ENCODE results near the gene PDLIM5. TPM values are rescaled to one million over a fixed set of nuclear protein-coding genes. Genes with fewer than 3 reads are reported as not detected.
"Not testable (repeated sequence)": the region's sequence is repeated elsewhere in the genome, so short reads cannot be mapped to it uniquely, and the experiment has no call there.

PDLIM5 gene
- total RNA-seq, 1 donor from 2014 or later: 24.2 TPM

- Mint-ChIP-seq H3K27me3 (ENCODE audit: low read depth) (peaks cover 12% of the 10 kb centered on the region), H3K4me3 (ENCODE audit: low read depth) (no peak overlapping the region), H3K4me1 (ENCODE audit: low read depth) (peaks cover 30% of the 10 kb centered on the region), H3K27ac (no peak overlapping the region), H3K36me3 (ENCODE audit: low read depth) (peaks cover 10% of the 10 kb centered on the region), H3K9me3 (no peaks in the 10 kb centered on the region)
- DNase-seq (ENCODE audit: low spot score): no peak
- intact Hi-C loops (cut with micrococcal nuclease): no loop called here
These were observed 3.3 kb downstream of the PDLIM5 start for GRCh38 chr4:94455081-94455480.

DNA sequence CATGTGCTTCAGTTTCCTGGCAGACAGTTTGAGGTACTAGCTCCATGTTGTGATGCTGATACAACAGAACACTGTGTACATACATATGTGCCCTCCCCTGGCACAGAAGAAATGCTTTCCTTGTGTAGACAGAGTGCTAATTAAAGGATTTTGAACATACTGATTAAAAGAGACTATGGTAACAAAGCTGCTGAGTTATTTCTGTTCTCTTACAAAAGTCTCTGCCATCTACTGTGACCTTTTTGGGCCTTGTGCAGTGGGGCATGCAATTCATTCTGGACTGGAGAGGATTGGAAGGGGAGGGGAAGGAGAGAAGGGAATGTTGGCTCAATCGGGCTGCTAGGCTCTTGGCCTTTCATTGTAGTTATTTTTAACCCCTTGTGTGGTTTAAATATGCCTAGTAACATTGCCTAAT is 6.0 kb downstream of the PDLIM5 start:
- Mint-ChIP-seq H3K9me3 (no peaks in the 10 kb centered on the region), H3K4me1 (ENCODE audit: low read depth) (peaks cover 23% of the 10 kb centered on the region), H3K4me3 (ENCODE audit: low read depth) (no peak overlapping the region), H3K36me3 (ENCODE audit: low read depth) (peaks cover 10% of the 10 kb centered on the region), H3K27me3 (ENCODE audit: low read depth) (peaks cover 9% of the 10 kb centered on the region), H3K27ac (no peak overlapping the region)
- DNase-seq (ENCODE audit: low spot score): no peak
- intact Hi-C loops (cut with micrococcal nuclease): no loop called here

- H3K36me3 Mint-ChIP-seq (ENCODE audit: low read depth): peaks cover 10% of the 10 kb centered on the region
- no peak overlapping the region for H3K27ac Mint-ChIP-seq
- H3K4me3 Mint-ChIP-seq (ENCODE audit: low read depth): no peak overlapping the region
- no peaks in the 10 kb centered on the region for H3K9me3 Mint-ChIP-seq
- intact Hi-C loops (cut with micrococcal nuclease): no loop called here
- no peak for DNase-seq (ENCODE audit: low spot score)
- peaks cover 2% of the 10 kb centered on the region for H3K27me3 Mint-ChIP-seq (ENCODE audit: low read depth)
- H3K4me1 Mint-ChIP-seq (ENCODE audit: low read depth): peaks cover 15% of the 10 kb centered on the region
These were observed 6.9 kb downstream of the PDLIM5 start for GRCh38 chr4:94458682-94459081.

- H3K27ac Mint-ChIP-seq: no peak overlapping the region
- intact Hi-C loops (cut with micrococcal nuclease): no loop called here
- DNase-seq (ENCODE audit: low spot score): no peak
- H3K27me3 Mint-ChIP-seq (ENCODE audit: low read depth): no peaks in the 10 kb centered on the region
- H3K4me1 Mint-ChIP-seq (ENCODE audit: low read depth): peaks cover 12% of the 10 kb centered on the region
- H3K4me3 Mint-ChIP-seq (ENCODE audit: low read depth): no peak overlapping the region
- H3K36me3 Mint-ChIP-seq (ENCODE audit: low read depth): peaks cover 8% of the 10 kb centered on the region
- no peaks in the 10 kb centered on the region for H3K9me3 Mint-ChIP-seq
These were observed 7.9 kb downstream of the PDLIM5 start for GRCh38 chr4:94459462-94460161.

- no peaks in the 10 kb centered on the region for H3K9me3 Mint-ChIP-seq
- intact Hi-C loops (cut with micrococcal nuclease): no loop called here
- H3K4me3 Mint-ChIP-seq (ENCODE audit: low read depth): no peak overlapping the region
- H3K27me3 Mint-ChIP-seq (ENCODE audit: low read depth): no peaks in the 10 kb centered on the region
- no peaks in the 10 kb centered on the region for H3K36me3 Mint-ChIP-seq (ENCODE audit: low read depth)
- no peak for DNase-seq (ENCODE audit: low spot score)
- no peak overlapping the region for H3K27ac Mint-ChIP-seq
- peaks cover 12% of the 10 kb centered on the region for H3K4me1 Mint-ChIP-seq (ENCODE audit: low read depth)
These were observed 9.8 kb downstream of the PDLIM5 start for GRCh38 chr4:94461506-94461905.

- Mint-ChIP-seq H3K27ac (no peak overlapping the region), H3K36me3 (ENCODE audit: low read depth) (no peaks in the 10 kb centered on the region), H3K9me3 (no peaks in the 10 kb centered on the region), H3K27me3 (ENCODE audit: low read depth) (no peaks in the 10 kb centered on the region), H3K4me3 (ENCODE audit: low read depth) (no peak overlapping the region), H3K4me1 (ENCODE audit: low read depth) (peaks cover 12% of the 10 kb centered on the region)
- intact Hi-C loops (cut with micrococcal nuclease): no loop called here
- no peak for DNase-seq (ENCODE audit: low spot score)
These were observed 10.8 kb downstream of the PDLIM5 start for GRCh38 chr4:94462572-94462971.

- intact Hi-C loops (cut with micrococcal nuclease): no loop called here
- Mint-ChIP-seq H3K9me3 (no peaks in the 10 kb centered on the region), H3K4me1 (ENCODE audit: low read depth) (peaks cover 9% of the 10 kb centered on the region)
These were observed 12.0 kb downstream of the PDLIM5 start for GRCh38 chr4:94463771-94464170.

GRCh38 chr4:94466371-94466770 is 14.6 kb downstream of the PDLIM5 start:
- intact Hi-C loops (cut with micrococcal nuclease): no loop called here
- no peak for DNase-seq (ENCODE audit: low spot score)
- no peaks in the 10 kb centered on the region for H3K27me3 Mint-ChIP-seq (ENCODE audit: low read depth)
- no peak overlapping the region for H3K4me3 Mint-ChIP-seq (ENCODE audit: low read depth)
- no peaks in the 10 kb centered on the region for H3K4me1 Mint-ChIP-seq (ENCODE audit: low read depth)
- peaks cover 3% of the 10 kb centered on the region for H3K9me3 Mint-ChIP-seq
- H3K36me3 Mint-ChIP-seq (ENCODE audit: low read depth): peaks cover 3% of the 10 kb centered on the region
- H3K27ac Mint-ChIP-seq: no peak overlapping the region

More at GRCh38 chr4:94463771-94464170, 12.0 kb downstream of the PDLIM5 start:
- no peaks in the 10 kb centered on the region for H3K27me3 Mint-ChIP-seq (ENCODE audit: low read depth)
- no peak for DNase-seq (ENCODE audit: low spot score)
- H3K4me3 Mint-ChIP-seq (ENCODE audit: low read depth): no peak overlapping the region
- no peak overlapping the region for H3K27ac Mint-ChIP-seq
- no peaks in the 10 kb centered on the region for H3K36me3 Mint-ChIP-seq (ENCODE audit: low read depth)

GRCh38 chr4:94466923-94467322 is 15.2 kb downstream of the PDLIM5 start:
- H3K27me3 Mint-ChIP-seq (ENCODE audit: low read depth): no peaks in the 10 kb centered on the region
- peaks cover 3% of the 10 kb centered on the region for H3K36me3 Mint-ChIP-seq (ENCODE audit: low read depth)
- H3K4me3 Mint-ChIP-seq (ENCODE audit: low read depth): no peak overlapping the region
- no peak overlapping the region for H3K27ac Mint-ChIP-seq
- intact Hi-C loops (cut with micrococcal nuclease): no loop called here
- H3K9me3 Mint-ChIP-seq: peaks cover 3% of the 10 kb centered on the region
- no peak for DNase-seq (ENCODE audit: low spot score)
- H3K4me1 Mint-ChIP-seq (ENCODE audit: low read depth): no peaks in the 10 kb centered on the region

DNA sequence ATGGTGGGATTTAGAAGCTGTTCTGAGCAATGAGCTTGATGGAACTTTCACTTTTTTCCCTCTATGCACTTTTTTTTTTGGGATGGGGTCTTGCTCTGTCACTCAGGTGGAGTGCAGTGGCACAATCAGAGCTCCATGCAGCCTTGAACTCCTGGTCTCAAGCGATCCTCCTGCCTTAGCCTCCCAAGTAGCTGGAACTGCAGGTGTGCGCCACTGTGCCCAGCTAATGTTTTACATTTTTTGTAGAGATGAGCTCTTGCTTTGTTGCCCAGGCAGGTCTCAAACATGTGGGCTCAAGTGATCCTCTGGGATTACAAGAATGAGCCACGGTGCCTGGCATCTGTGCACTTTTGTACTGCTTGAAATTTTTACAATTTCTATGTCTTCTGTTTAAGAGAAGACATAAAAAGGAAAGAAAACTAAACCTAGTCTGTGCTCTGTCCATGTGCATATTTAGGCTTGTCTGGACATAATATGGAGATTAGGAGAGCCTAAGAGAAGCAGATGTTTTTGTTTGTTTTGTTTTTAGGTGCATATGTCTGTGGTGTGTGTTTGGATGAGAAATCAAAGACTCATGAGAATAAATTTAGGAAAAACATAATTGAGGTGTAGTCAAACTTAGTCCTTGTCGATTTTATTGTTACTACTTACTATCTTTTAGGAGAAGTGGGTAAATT is 16.5 kb downstream of the PDLIM5 start:
- H3K27ac Mint-ChIP-seq: no peak overlapping the region
- H3K27me3 Mint-ChIP-seq (ENCODE audit: low read depth): no peaks in the 10 kb centered on the region
- peaks cover 3% of the 10 kb centered on the region for H3K9me3 Mint-ChIP-seq
- peaks cover 3% of the 10 kb centered on the region for H3K36me3 Mint-ChIP-seq (ENCODE audit: low read depth)
- DNase-seq (ENCODE audit: low spot score): no peak
- intact Hi-C loops (cut with micrococcal nuclease): no loop called here
- H3K4me3 Mint-ChIP-seq (ENCODE audit: low read depth): no peak overlapping the region
- H3K4me1 Mint-ChIP-seq (ENCODE audit: low read depth): no peaks in the 10 kb centered on the region

GRCh38 chr4:94469221-94469784 is 17.6 kb downstream of the PDLIM5 start:
- H3K9me3 Mint-ChIP-seq: peaks cover 3% of the 10 kb centered on the region
- no peaks in the 10 kb centered on the region for H3K27me3 Mint-ChIP-seq (ENCODE audit: low read depth)
- intact Hi-C loops (cut with micrococcal nuclease): no loop called here
- H3K4me3 Mint-ChIP-seq (ENCODE audit: low read depth): no peak overlapping the region
- H3K27ac Mint-ChIP-seq: no peak overlapping the region
- H3K4me1 Mint-ChIP-seq (ENCODE audit: low read depth): no peaks in the 10 kb centered on the region
- peaks cover 3% of the 10 kb centered on the region for H3K36me3 Mint-ChIP-seq (ENCODE audit: low read depth)
- no peak for DNase-seq (ENCODE audit: low spot score)

GRCh38 chr4:94470132-94470531 is 18.4 kb downstream of the PDLIM5 start:
- Mint-ChIP-seq H3K4me3 (ENCODE audit: low read depth) (no peak overlapping the region), H3K4me1 (ENCODE audit: low read depth) (no peaks in the 10 kb centered on the region), H3K36me3 (ENCODE audit: low read depth) (peaks cover 3% of the 10 kb centered on the region), H3K9me3 (peaks cover 3% of the 10 kb centered on the region), H3K27ac (no peak overlapping the region), H3K27me3 (ENCODE audit: low read depth) (no peaks in the 10 kb centered on the region)
- intact Hi-C loops (cut with micrococcal nuclease): no loop called here
- DNase-seq (ENCODE audit: low spot score): no peak

- H3K4me1 Mint-ChIP-seq (ENCODE audit: low read depth); H3K27me3 Mint-ChIP-seq (ENCODE audit: low read depth); H3K36me3 Mint-ChIP-seq (ENCODE audit: low read depth); H3K27ac Mint-ChIP-seq; intact Hi-C loops (cut with micrococcal nuclease); DNase-seq (ENCODE audit: low spot score); H3K9me3 Mint-ChIP-seq; H3K4me3 Mint-ChIP-seq (ENCODE audit: low read depth): not testable (repeated sequence)
These were observed 19.0 kb downstream of the PDLIM5 start for GRCh38 chr4:94470782-94471181.
